BE2C (cell line): Measurements from ENCODE around the gene FRMD5.

Experiments used
- DNase-seq: peaks from one replicate; pipeline ENCODE4 v3.0.0-alpha.2; 2020
- H3K27me3 ChIP-seq: fragments of 250-450 bp; sonication (Bioruptor Pico); 2 replicates; pipeline ENCODE4 v1.5.1; 2020; ENCODE audit warnings: mild to moderate bottlenecking
- H3K36me3 ChIP-seq: fragments of 250-450 bp; sonication (Bioruptor Pico); 2 replicates; pipeline ENCODE4 v1.5.1; 2020; ENCODE audit warnings: mild to moderate bottlenecking
- H3K4me1 ChIP-seq: fragments of 250-450 bp; sonication (Bioruptor Pico); 2 replicates; pipeline ENCODE4 v1.5.1; 2020
- H3K4me3 ChIP-seq: 2 replicates; pipeline ENCODE4 v1.5.1; 2011; ENCODE audit warnings: low read depth, low read length
- H3K9me3 ChIP-seq: fragments of 250-450 bp; sonication (Bioruptor Pico); 2 replicates; pipeline ENCODE4 v1.5.1; 2020
- TF ChIP-seq, protein P1 (sequence below): IDR thresholded peaks from 2 replicates; pipeline ENCODE4 v1.5.1; 2012; ENCODE audit warnings: mild to moderate bottlenecking, low read depth, low read length

The FRMD5 gene

GRCh38 chr15:44222478-44222877 is 27.4 kb upstream of the FRMD5 start:
- TF ChIP-seq, protein P1, sequence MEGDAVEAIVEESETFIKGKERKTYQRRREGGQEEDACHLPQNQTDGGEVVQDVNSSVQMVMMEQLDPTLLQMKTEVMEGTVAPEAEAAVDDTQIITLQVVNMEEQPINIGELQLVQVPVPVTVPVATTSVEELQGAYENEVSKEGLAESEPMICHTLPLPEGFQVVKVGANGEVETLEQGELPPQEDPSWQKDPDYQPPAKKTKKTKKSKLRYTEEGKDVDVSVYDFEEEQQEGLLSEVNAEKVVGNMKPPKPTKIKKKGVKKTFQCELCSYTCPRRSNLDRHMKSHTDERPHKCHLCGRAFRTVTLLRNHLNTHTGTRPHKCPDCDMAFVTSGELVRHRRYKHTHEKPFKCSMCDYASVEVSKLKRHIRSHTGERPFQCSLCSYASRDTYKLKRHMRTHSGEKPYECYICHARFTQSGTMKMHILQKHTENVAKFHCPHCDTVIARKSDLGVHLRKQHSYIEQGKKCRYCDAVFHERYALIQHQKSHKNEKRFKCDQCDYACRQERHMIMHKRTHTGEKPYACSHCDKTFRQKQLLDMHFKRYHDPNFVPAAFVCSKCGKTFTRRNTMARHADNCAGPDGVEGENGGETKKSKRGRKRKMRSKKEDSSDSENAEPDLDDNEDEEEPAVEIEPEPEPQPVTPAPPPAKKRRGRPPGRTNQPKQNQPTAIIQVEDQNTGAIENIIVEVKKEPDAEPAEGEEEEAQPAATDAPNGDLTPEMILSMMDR, result no peak
- Histone ChIP-seq H3K9me3 (no peaks in the 10 kb centered on the region), H3K4me3 (no peak overlapping the region), H3K36me3 (no peaks in the 10 kb centered on the region), H3K27me3 (no peaks in the 10 kb centered on the region), H3K4me1 (peaks cover 4% of the 10 kb centered on the region; the same call in 1 of the 2 replicates)
- no peak for DNase-seq

GRCh38 chr15:44219073-44219472 is 24.0 kb upstream of the FRMD5 start:
- DNase-seq, result no peak
- H3K27me3 ChIP-seq, result no peaks in the 10 kb centered on the region
- H3K4me1 ChIP-seq, result peaks cover 4% of the 10 kb centered on the region; the same call in 1 of the 2 replicates
- H3K4me3 ChIP-seq, result no peak overlapping the region
- no peaks in the 10 kb centered on the region for H3K9me3 ChIP-seq
- TF ChIP-seq, protein P1, result no peak
- no peaks in the 10 kb centered on the region for H3K36me3 ChIP-seq

DNA sequence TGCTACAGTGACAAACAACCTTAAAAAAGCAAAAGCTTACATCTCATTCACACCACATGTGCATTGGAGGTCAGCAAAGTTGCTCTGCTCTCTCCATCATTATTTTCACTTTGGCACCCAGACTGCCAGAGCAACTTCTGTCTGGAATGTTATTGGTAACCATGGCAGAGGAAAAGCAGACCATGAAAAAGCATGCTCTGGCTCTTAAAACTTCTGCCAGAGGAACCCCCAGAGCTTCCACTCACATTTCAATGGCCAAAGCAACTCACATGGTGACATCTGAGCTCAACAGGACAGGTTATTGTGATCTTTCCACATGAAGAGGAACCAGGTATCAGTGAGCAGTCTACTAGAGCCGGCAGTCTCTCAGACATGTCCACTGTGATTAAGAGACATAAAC is 21.9 kb upstream of the FRMD5 start:
- H3K9me3 ChIP-seq, result no peaks in the 10 kb centered on the region
- TF ChIP-seq, protein P1, result no peak

GRCh38 chr15:44215594-44215993 is 20.5 kb upstream of the FRMD5 start:
- H3K36me3 ChIP-seq, result no peaks in the 10 kb centered on the region
- H3K9me3 ChIP-seq, result no peaks in the 10 kb centered on the region
- TF ChIP-seq, protein P1, result no peak
- no peaks in the 10 kb centered on the region for H3K27me3 ChIP-seq
- no peak for DNase-seq
- H3K4me1 ChIP-seq, result peaks cover 4% of the 10 kb centered on the region; the same call in 1 of the 2 replicates
- no peak overlapping the region for H3K4me3 ChIP-seq

More for the DNA sequence above, 21.9 kb upstream of the FRMD5 start:
- peaks cover 4% of the 10 kb centered on the region; the same call in 1 of the 2 replicates for H3K4me1 ChIP-seq
- no peak for DNase-seq
- no peak overlapping the region for H3K4me3 ChIP-seq
- no peaks in the 10 kb centered on the region for H3K27me3 ChIP-seq
- H3K36me3 ChIP-seq, result no peaks in the 10 kb centered on the region

- no peak for DNase-seq
- Histone ChIP-seq H3K36me3 (no peaks in the 10 kb centered on the region), H3K9me3 (no peaks in the 10 kb centered on the region), H3K4me1 (no peaks in the 10 kb centered on the region), H3K27me3 (no peaks in the 10 kb centered on the region), H3K4me3 (no peak overlapping the region)
- TF ChIP-seq, protein P1, result no peak
These were observed 13.9 kb upstream of the FRMD5 start for GRCh38 chr15:44208956-44209355.

GRCh38 chr15:44207643-44208042 is 12.6 kb upstream of the FRMD5 start:
- Histone ChIP-seq H3K4me1 (no peaks in the 10 kb centered on the region), H3K4me3 (no peak overlapping the region), H3K36me3 (no peaks in the 10 kb centered on the region), H3K27me3 (no peaks in the 10 kb centered on the region), H3K9me3 (no peaks in the 10 kb centered on the region)
- no peak for DNase-seq
- TF ChIP-seq, protein P1, result no peak
